IMR-90 (cell line): ENCODE data around the gene CERS6. TPM values are rescaled to one million over a fixed set of nuclear protein-coding genes. Genes with fewer than 3 reads are reported as not detected.

Source experiments
- ATAC-seq: fragments of 200-7000 bp; cut with Tn5 transposase; 2 replicates; pipeline ENCODE4 v1.9.1; 2020; ENCODE audit warnings: low read depth, mild to moderate bottlenecking, moderate library complexity
- BruUV-seq: library from RNA; stranded (reverse); fragments of 400-500 nt; replicated peaks from 2 replicates; lab custom pipeline; 2021; lab: Mats Ljungman, UMichigan
- CTCF ChIA-PET: fragments of 300-600 bp; formaldehyde crosslinking; extraction: SDS; loops from one replicate; lab custom pipeline; 2021; ENCODE audit warnings: antibody characterized with exemption; lab: Yijun Ruan, JAX
- POLR2A ChIA-PET: fragments of 300-600 bp; sonication (Branson Sonifier 250); formaldehyde crosslinking; loops from one replicate; lab custom pipeline; 2022; ENCODE audit warnings: antibody characterized with exemption; ENCODE audit not compliant: unreplicated experiment; lab: Charles Lee
- DNase-seq: peaks from one replicate; pipeline ENCODE4 v3.0.0; 2013
- H2AFZ ChIP-seq: replicated peaks from 2 replicates; pipeline ENCODE3; 2013; ENCODE audit warnings: low read length, mild to moderate bottlenecking; ENCODE audit not compliant: poor library complexity
- H2AK5ac ChIP-seq: 2 replicates; pipeline ENCODE4 v1.6.1; 2013; ENCODE audit warnings: low read depth, low read length, inconsistent platforms
- H2AK9ac ChIP-seq: replicated peaks from 2 replicates; pipeline ENCODE3; 2013; ENCODE audit warnings: mild to moderate bottlenecking, low read depth, low read length, moderate library complexity; ENCODE audit not compliant: poor library complexity
- H2BK120ac ChIP-seq: 2 replicates; pipeline ENCODE4 v1.6.1; 2013; ENCODE audit warnings: low read depth, low read length, inconsistent platforms
- H2BK15ac ChIP-seq: 3 replicates; pipeline ENCODE4 v1.6.1; 2013; ENCODE audit warnings: low read depth, low read length, inconsistent platforms
- H2BK20ac ChIP-seq: 2 replicates; pipeline ENCODE4 v1.6.1; 2013; ENCODE audit warnings: low read depth, mild to moderate bottlenecking, inconsistent platforms, low read length, moderate library complexity
- H2BK5ac ChIP-seq: 2 replicates; pipeline ENCODE4 v1.6.1; 2013; ENCODE audit warnings: mild to moderate bottlenecking, low read depth, low read length, inconsistent platforms; ENCODE audit not compliant: poor library complexity, severe bottlenecking
- H3K14ac ChIP-seq: replicated peaks from 2 replicates; pipeline ENCODE4 v1.6.1; 2013; ENCODE audit warnings: low read depth, low read length, inconsistent platforms
- H3K18ac ChIP-seq: 2 replicates; pipeline ENCODE4 v1.6.1; 2013; ENCODE audit warnings: low read depth, low read length, control low read depth
- H3K23ac ChIP-seq: 2 replicates; pipeline ENCODE4 v1.6.1; 2013; ENCODE audit warnings: low read depth, low read length, inconsistent platforms
- H3K27ac ChIP-seq: 2 replicates; pipeline ENCODE4 v1.5.1; 2013; ENCODE audit warnings: mild to moderate bottlenecking, control low read depth, low read length; ENCODE audit not compliant: insufficient read depth
- H3K27me3 ChIP-seq: 2 replicates; pipeline ENCODE4 v1.6.1; 2013; ENCODE audit warnings: low read length; ENCODE audit not compliant: control insufficient read depth, insufficient read depth
- H3K36me3 ChIP-seq: 2 replicates; pipeline ENCODE4 v1.6.1; 2013; ENCODE audit warnings: low read length, mixed read lengths; ENCODE audit not compliant: control insufficient read depth, insufficient read depth
- H3K4ac ChIP-seq: 2 replicates; pipeline ENCODE4 v1.6.1; 2013; ENCODE audit warnings: low read depth, low read length, inconsistent platforms
- H3K4me1 ChIP-seq: 2 replicates; pipeline ENCODE4 v1.6.1; 2013; ENCODE audit warnings: low read length, mixed read lengths; ENCODE audit not compliant: control insufficient read depth, insufficient read depth
- H3K4me2 ChIP-seq: 2 replicates; pipeline ENCODE4 v1.6.1; 2013; ENCODE audit warnings: low read depth, mild to moderate bottlenecking, control low read depth, low read length, moderate library complexity
- H3K4me3 ChIP-seq: 2 replicates; pipeline ENCODE4 v1.5.1; 2013; ENCODE audit warnings: low read depth, mild to moderate bottlenecking, control low read depth, low read length, moderate library complexity; ENCODE audit not compliant: insufficient read depth
- H3K56ac ChIP-seq: 2 replicates; pipeline ENCODE4 v1.6.1; 2013; ENCODE audit warnings: low read length, inconsistent platforms; ENCODE audit not compliant: insufficient read depth; ENCODE audit errors: extremely low read depth
- H3K79me1 ChIP-seq, 2 experiments: 2 replicates each; pipeline ENCODE4 v1.6.1; 2013; ENCODE audit warnings: low read length in 2 of 2, inconsistent platforms in 1 of 2, low read depth in 1 of 2
- H3K9ac ChIP-seq: 2 replicates; pipeline ENCODE4 v1.6.1; 2013; ENCODE audit warnings: low read depth, low read length, control low read depth
- H3K9me1 ChIP-seq: 2 replicates; pipeline ENCODE4 v1.6.1; 2013; ENCODE audit warnings: low read length, inconsistent platforms; ENCODE audit not compliant: insufficient read depth
- H3K9me3 ChIP-seq: 2 replicates; pipeline ENCODE4 v1.6.1; 2013; ENCODE audit warnings: low read length; ENCODE audit not compliant: control insufficient read depth, insufficient read depth
- H4K20me1 ChIP-seq: 2 replicates; pipeline ENCODE4 v1.6.1; 2013; ENCODE audit warnings: low read length, inconsistent platforms; ENCODE audit not compliant: insufficient read depth
- H4K5ac ChIP-seq: 2 replicates; pipeline ENCODE4 v1.6.1; 2013; ENCODE audit warnings: mild to moderate bottlenecking, low read depth, low read length, control low read depth
- H4K8ac ChIP-seq, 2 experiments: 2 replicates each; pipeline ENCODE4 v1.6.1; 2013; ENCODE audit warnings: low read depth in 2 of 2, low read length in 2 of 2, control low read depth in 1 of 2, inconsistent platforms in 1 of 2
- H4K91ac ChIP-seq: 2 replicates; pipeline ENCODE4 v1.6.1; 2013; ENCODE audit warnings: low read depth, low read length, inconsistent platforms; ENCODE audit not compliant: insufficient read depth
- BHLHE40 ChIP-seq: fragments of 150-350 bp; IDR thresholded peaks from 2 replicates; pipeline ENCODE4 v1.6.1; 2016; ENCODE audit warnings: mild to moderate bottlenecking, low read depth, low read length
- CEBPB ChIP-seq: IDR thresholded peaks from 2 replicates; pipeline ENCODE4 v1.6.1; 2012; ENCODE audit warnings: low read depth, low read length, improper control_type of control experiment
- CHD1 ChIP-seq: IDR thresholded peaks from 2 replicates; pipeline ENCODE4 v1.6.1; 2012; ENCODE audit warnings: low read depth, low read length, improper control_type of control experiment
- FOS ChIP-seq: fragments of 150-350 bp; IDR thresholded peaks from 2 replicates; pipeline ENCODE4 v1.6.1; 2016; ENCODE audit warnings: low read depth, low read length
- MAFK ChIP-seq: IDR thresholded peaks from 2 replicates; pipeline ENCODE4 v1.6.1; 2012; ENCODE audit warnings: low read depth, low read length, improper control_type of control experiment
- MAZ ChIP-seq: IDR thresholded peaks from 2 replicates; pipeline ENCODE4 v1.6.1; 2012; ENCODE audit warnings: low read depth, mild to moderate bottlenecking, low read length, improper control_type of control experiment, moderate library complexity, borderline replicate concordance
- NFE2L2 ChIP-seq: fragments of 150-350 bp; IDR thresholded peaks from 2 replicates; pipeline ENCODE4 v1.6.1; 2016; ENCODE audit warnings: low read depth, mild to moderate bottlenecking, low read length
- POLR2A ChIP-seq: IDR thresholded peaks from 2 replicates; pipeline ENCODE4 v1.6.1; 2012; ENCODE audit warnings: mild to moderate bottlenecking, low read depth, low read length
- RAD21 ChIP-seq: IDR thresholded peaks from 2 replicates; pipeline ENCODE4 v1.6.1; 2012; ENCODE audit warnings: low read length, improper control_type of control experiment
- RCOR1 ChIP-seq: IDR thresholded peaks from 2 replicates; pipeline ENCODE4 v1.6.1; 2012; ENCODE audit warnings: mild to moderate bottlenecking, low read length, improper control_type of control experiment; ENCODE audit not compliant: insufficient replicate concordance
- RFX5 ChIP-seq: IDR thresholded peaks from 2 replicates; pipeline ENCODE4 v1.8.0; 2012; ENCODE audit warnings: low read depth, mild to moderate bottlenecking, low read length, moderate library complexity
- SMC3 ChIP-seq: fragments of 150-350 bp; IDR thresholded peaks from 2 replicates; pipeline ENCODE4 v1.6.1; 2016; ENCODE audit warnings: low read depth, mild to moderate bottlenecking, antibody characterized with exemption, low read length, moderate library complexity
- WGBS, 2 experiments: methylation state at CpG; one replicate each; pipeline versions ENCODE4 v1.1.5 to v1.1.7; 2013; ENCODE audit warnings: missing lambda C conversion rate in 2 of 2; ENCODE audit not compliant: insufficient read length in 1 of 2; ENCODE audit errors: extremely low coverage in 2 of 2; 5-methylcytosine and 5-hydroxymethylcytosine counted together
- dilution Hi-C: fragments of 300-500 bp; cut with HindIII; formaldehyde crosslinking; loops from one replicate; pipeline ENCODE4 v1.14.3; 2018; ENCODE audit warnings: low sequenced_read_pairs; ENCODE audit not compliant: unreplicated experiment
- in situ Hi-C: fragments of 300-500 bp; cut with MboI; formaldehyde crosslinking; loops from 3 replicates; pipeline ENCODE4 v1.14.3; 2019; ENCODE audit warnings: low sequenced_read_pairs, inconsistent platforms, mixed read lengths
- intact Hi-C: fragments of 100-400 bp; cut with micrococcal nuclease; formaldehyde crosslinking; loops from 2 replicates; pipeline ENCODE4 v1.10.0; 2022
- polyA plus RNA-seq, 3 experiments: library from polyadenylated mRNA; depleted of rRNA; stranded (reverse); fragments of >200 nt; gene quantifications; 2 replicates each; pipeline ENCODE4 v1.2.3, GENCODE V29; 2012; ENCODE audit warnings: low replicate concordance in 1 of 3
- total RNA-seq: library from RNA; depleted of rRNA; stranded (reverse); fragments of >200 nt; gene quantifications from 2 replicates; pipeline ENCODE4 v1.2.3, GENCODE V29; 2012
- TF ChIP-seq, protein P1 (sequence below): fragments of 150-350 bp; IDR thresholded peaks from 2 replicates; pipeline ENCODE4 v1.6.1; 2017; ENCODE audit warnings: mild to moderate bottlenecking, antibody characterized with exemption, low read length, low read depth
- TF ChIP-seq, protein P2 (sequence below): fragments of 150-350 bp; IDR thresholded peaks from 2 replicates; pipeline ENCODE4 v1.6.1; 2016; ENCODE audit warnings: low read depth, mild to moderate bottlenecking, low read length, moderate library complexity, borderline replicate concordance
- TF ChIP-seq, protein P3 (sequence below): conservative IDR thresholded peaks from 2 replicates; pipeline ENCODE4 v1.5.1; 2012; ENCODE audit warnings: mild to moderate bottlenecking, low read depth, low read length, improper control_type of control experiment

CERS6 gene
- total and polyA plus RNA-seq, 2 of the 4 experiments (the other 2 are of a cell fraction): 2.1 to 5.7 TPM

DNA sequence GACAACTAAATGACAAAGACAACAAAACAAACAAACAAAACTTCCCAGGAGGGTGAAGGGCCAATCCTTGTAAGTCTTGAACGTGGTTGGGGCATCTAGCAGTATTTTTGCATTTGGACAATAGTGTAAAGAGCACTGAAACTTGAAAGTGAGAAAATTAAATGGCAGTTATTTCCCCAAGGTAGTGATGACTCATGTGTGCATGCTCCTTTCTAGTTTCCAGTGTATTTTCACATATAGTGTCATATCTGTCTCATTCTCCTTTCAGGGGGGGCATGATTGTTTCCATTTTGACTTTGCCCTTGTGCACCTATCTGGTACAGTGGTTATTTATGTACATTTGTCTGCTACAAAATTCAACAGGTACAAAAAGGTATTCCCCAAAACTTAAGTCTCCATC is 39.5 kb downstream of the CERS6 start:
- TF ChIP-seq RCOR1 (no peak), POLR2A (no peak), SMC3 (no peak), BHLHE40 (no peak), CEBPB (no peak), MAZ (no peak), NFE2L2 (no peak), CHD1 (no peak), FOS (no peak), RAD21 (no peak), RFX5 (no peak), MAFK (no peak)
- TF ChIP-seq, protein P1, sequence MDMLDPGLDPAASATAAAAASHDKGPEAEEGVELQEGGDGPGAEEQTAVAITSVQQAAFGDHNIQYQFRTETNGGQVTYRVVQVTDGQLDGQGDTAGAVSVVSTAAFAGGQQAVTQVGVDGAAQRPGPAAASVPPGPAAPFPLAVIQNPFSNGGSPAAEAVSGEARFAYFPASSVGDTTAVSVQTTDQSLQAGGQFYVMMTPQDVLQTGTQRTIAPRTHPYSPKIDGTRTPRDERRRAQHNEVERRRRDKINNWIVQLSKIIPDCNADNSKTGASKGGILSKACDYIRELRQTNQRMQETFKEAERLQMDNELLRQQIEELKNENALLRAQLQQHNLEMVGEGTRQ: no peak
- TF ChIP-seq, protein P2, sequence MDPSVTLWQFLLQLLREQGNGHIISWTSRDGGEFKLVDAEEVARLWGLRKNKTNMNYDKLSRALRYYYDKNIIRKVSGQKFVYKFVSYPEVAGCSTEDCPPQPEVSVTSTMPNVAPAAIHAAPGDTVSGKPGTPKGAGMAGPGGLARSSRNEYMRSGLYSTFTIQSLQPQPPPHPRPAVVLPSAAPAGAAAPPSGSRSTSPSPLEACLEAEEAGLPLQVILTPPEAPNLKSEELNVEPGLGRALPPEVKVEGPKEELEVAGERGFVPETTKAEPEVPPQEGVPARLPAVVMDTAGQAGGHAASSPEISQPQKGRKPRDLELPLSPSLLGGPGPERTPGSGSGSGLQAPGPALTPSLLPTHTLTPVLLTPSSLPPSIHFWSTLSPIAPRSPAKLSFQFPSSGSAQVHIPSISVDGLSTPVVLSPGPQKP: no peak
- TF ChIP-seq, protein P3, sequence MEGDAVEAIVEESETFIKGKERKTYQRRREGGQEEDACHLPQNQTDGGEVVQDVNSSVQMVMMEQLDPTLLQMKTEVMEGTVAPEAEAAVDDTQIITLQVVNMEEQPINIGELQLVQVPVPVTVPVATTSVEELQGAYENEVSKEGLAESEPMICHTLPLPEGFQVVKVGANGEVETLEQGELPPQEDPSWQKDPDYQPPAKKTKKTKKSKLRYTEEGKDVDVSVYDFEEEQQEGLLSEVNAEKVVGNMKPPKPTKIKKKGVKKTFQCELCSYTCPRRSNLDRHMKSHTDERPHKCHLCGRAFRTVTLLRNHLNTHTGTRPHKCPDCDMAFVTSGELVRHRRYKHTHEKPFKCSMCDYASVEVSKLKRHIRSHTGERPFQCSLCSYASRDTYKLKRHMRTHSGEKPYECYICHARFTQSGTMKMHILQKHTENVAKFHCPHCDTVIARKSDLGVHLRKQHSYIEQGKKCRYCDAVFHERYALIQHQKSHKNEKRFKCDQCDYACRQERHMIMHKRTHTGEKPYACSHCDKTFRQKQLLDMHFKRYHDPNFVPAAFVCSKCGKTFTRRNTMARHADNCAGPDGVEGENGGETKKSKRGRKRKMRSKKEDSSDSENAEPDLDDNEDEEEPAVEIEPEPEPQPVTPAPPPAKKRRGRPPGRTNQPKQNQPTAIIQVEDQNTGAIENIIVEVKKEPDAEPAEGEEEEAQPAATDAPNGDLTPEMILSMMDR: no peak
- H3K4me1 ChIP-seq: no peaks in the 10 kb centered on the region
- in situ Hi-C loops: no loop called here
- no TSS peak for BruUV-seq
- H2BK20ac ChIP-seq: no peak overlapping the region
- no peak overlapping the region for H3K4me3 ChIP-seq
- ChIA-PET POLR2A (no interaction called here), CTCF (no interaction called here)
- H4K5ac ChIP-seq: no peak overlapping the region
- no peak overlapping the region for H2BK120ac ChIP-seq
- no peaks in the 10 kb centered on the region for H4K20me1 ChIP-seq
- H3K18ac ChIP-seq: no peak overlapping the region
- no peak overlapping the region for H2BK15ac ChIP-seq
- H3K4ac ChIP-seq: no peak overlapping the region
- H3K27me3 ChIP-seq: no peaks in the 10 kb centered on the region
- H3K9me1 ChIP-seq: no peaks in the 10 kb centered on the region
- H3K4me2 ChIP-seq: no peak overlapping the region
- no CpG with 5 or more reads among the region's 1 CpG for WGBS, 2 experiments
- no peak overlapping the region for H2AFZ ChIP-seq
- no peak overlapping the region for H4K91ac ChIP-seq
- no peak for ATAC-seq
- no peaks in the 10 kb centered on the region for H3K9me3 ChIP-seq
- H2AK9ac ChIP-seq: no peak overlapping the region
- H3K79me1 ChIP-seq: peaks cover 0 to 3% of the 10 kb centered on the region in 2 experiments; a peak in 1 of 4 replicates
- DNase-seq: no peak
- H2AK5ac ChIP-seq: no peak overlapping the region
- intact Hi-C loops: no loop called here
- no peak overlapping the region for H3K14ac ChIP-seq
- H3K56ac ChIP-seq: no peak overlapping the region
- no peak overlapping the region for H3K23ac ChIP-seq
- H3K36me3 ChIP-seq: no peaks in the 10 kb centered on the region
- no peak overlapping the region for H3K9ac ChIP-seq
- H2BK5ac ChIP-seq: no peak overlapping the region
- dilution Hi-C loops: no loop called here
- no peak overlapping the region for H3K27ac ChIP-seq
- H4K8ac ChIP-seq: no peak overlapping the region
